SW 1271 (cell line): ENCODE measurements around the gene FRMD4A.

Experiments
- DNase-seq, 2 experiments: peaks; one replicate each; lab custom pipeline; 2025; lab: John Stamatoyannopoulos, UW

FRMD4A gene

GRCh38 chr10:13613519-13613918 is 717.2 kb downstream of the FRMD4A start:
- DNase-seq, result peak in 1 of 2 experiments; percentile 20

GRCh38 chr10:13612654-13613373 is 717.9 kb downstream of the FRMD4A start:
- no peak for DNase-seq

GRCh38 chr10:13608246-13608853 is 722.4 kb downstream of the FRMD4A start:
- DNase-seq, result no peak

- DNase-seq, result no peak
Observed at GRCh38 chr10:13604357-13605040, 726.2 kb downstream of the FRMD4A start.

GRCh38 chr10:13597909-13598308 is 732.8 kb downstream of the FRMD4A start:
- DNase-seq, result no peak

- no peak for DNase-seq
Observed at GRCh38 chr10:13594641-13595040, 736.1 kb downstream of the FRMD4A start.
